SKM-1 (cell line): ENCODE measurements around the gene GPR158.

Source experiments
- DNase-seq: peaks from one replicate; lab custom pipeline; 2025; ENCODE audit not compliant: unreplicated experiment; lab: John Stamatoyannopoulos, UW

GPR158 gene

GRCh38 chr10:25206693-25207414 lies 32.1 kb downstream of the GPR158 start:
- DNase-seq: no peak

- no peak for DNase-seq
Observed at GRCh38 chr10:25209618-25210017, 34.8 kb downstream of the GPR158 start.

GRCh38 chr10:25210265-25210664 lies 35.5 kb downstream of the GPR158 start:
- DNase-seq: no peak

- no peak for DNase-seq
Observed at GRCh38 chr10:25220156-25220555, 45.4 kb downstream of the GPR158 start.

- no peak for DNase-seq
Observed at GRCh38 chr10:25222085-25222660, 47.4 kb downstream of the GPR158 start.

GRCh38 chr10:25226775-25227682 lies 52.2 kb downstream of the GPR158 start:
- no peak for DNase-seq

GRCh38 chr10:25231751-25232150 lies 57.0 kb downstream of the GPR158 start:
- DNase-seq: no peak

- no peak for DNase-seq
Observed at GRCh38 chr10:25232204-25232603, 57.4 kb downstream of the GPR158 start.

GRCh38 chr10:25245165-25245564 lies 70.4 kb downstream of the GPR158 start:
- DNase-seq: no peak

- DNase-seq: no peak
Observed at GRCh38 chr10:25257646-25258045, 82.8 kb downstream of the GPR158 start.

- no peak for DNase-seq
Observed at GRCh38 chr10:25261110-25261509, 86.3 kb downstream of the GPR158 start.

GRCh38 chr10:25261558-25261957 lies 86.8 kb downstream of the GPR158 start:
- DNase-seq: no peak

- DNase-seq: no peak
Observed at GRCh38 chr10:25263931-25264330, 89.1 kb downstream of the GPR158 start.

GRCh38 chr10:25278180-25278579 lies 103.4 kb downstream of the GPR158 start:
- no peak for DNase-seq

GRCh38 chr10:25280076-25280475 lies 105.3 kb downstream of the GPR158 start:
- no peak for DNase-seq

GRCh38 chr10:25280573-25280972 lies 105.8 kb downstream of the GPR158 start:
- no peak for DNase-seq

- no peak for DNase-seq
Observed at GRCh38 chr10:25285809-25286208, 111.0 kb downstream of the GPR158 start.

GRCh38 chr10:25288181-25288580 lies 113.4 kb downstream of the GPR158 start:
- no peak for DNase-seq

GRCh38 chr10:25294032-25294926 lies 119.5 kb downstream of the GPR158 start:
- no peak for DNase-seq

GRCh38 chr10:25296324-25296723 lies 121.5 kb downstream of the GPR158 start:
- DNase-seq: no peak

- no peak for DNase-seq
Observed at GRCh38 chr10:25297466-25297865, 122.7 kb downstream of the GPR158 start.
